ENCODE data around the gene SORD.
"Not testable (repeated sequence)": the region's sequence is repeated elsewhere in the genome, so short reads cannot be mapped to it uniquely, and the experiment has no call there.

Gene SORD

DNA sequence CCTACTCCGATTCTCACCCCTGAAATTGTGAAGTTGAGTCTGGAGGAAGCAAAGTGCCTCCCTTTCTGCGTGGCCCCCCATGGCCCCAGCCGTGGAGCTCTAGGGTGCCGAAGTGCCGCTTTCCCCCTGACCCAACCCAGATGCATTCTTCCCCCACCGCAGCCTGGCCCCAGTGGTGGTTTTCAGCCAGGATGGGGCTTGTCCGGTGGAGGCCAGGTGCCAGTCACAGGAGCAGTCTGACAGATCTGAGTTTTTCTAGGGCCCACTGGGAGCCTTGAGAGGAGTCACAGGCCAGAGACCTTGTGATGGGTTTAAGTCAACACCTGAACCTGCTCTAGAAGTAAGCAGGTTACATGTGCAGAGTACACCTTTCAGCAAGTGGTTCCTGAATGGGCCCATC is 39.3 kb downstream of the SORD start:
- not testable (repeated sequence) for DNase-seq (ENCODE audit: low read depth)

GRCh38 chr15:45064386-45064785 is 41.4 kb downstream of the SORD start:
- DNase-seq (ENCODE audit: low read depth): no peak

- DNase-seq (ENCODE audit: low read depth): not testable (repeated sequence)
Measured at GRCh38 chr15:45069942-45070360, 47.0 kb downstream of the SORD start.

- DNase-seq (ENCODE audit: low read depth): not testable (repeated sequence)
Measured at GRCh38 chr15:45073602-45074001, 50.6 kb downstream of the SORD start.

DNA sequence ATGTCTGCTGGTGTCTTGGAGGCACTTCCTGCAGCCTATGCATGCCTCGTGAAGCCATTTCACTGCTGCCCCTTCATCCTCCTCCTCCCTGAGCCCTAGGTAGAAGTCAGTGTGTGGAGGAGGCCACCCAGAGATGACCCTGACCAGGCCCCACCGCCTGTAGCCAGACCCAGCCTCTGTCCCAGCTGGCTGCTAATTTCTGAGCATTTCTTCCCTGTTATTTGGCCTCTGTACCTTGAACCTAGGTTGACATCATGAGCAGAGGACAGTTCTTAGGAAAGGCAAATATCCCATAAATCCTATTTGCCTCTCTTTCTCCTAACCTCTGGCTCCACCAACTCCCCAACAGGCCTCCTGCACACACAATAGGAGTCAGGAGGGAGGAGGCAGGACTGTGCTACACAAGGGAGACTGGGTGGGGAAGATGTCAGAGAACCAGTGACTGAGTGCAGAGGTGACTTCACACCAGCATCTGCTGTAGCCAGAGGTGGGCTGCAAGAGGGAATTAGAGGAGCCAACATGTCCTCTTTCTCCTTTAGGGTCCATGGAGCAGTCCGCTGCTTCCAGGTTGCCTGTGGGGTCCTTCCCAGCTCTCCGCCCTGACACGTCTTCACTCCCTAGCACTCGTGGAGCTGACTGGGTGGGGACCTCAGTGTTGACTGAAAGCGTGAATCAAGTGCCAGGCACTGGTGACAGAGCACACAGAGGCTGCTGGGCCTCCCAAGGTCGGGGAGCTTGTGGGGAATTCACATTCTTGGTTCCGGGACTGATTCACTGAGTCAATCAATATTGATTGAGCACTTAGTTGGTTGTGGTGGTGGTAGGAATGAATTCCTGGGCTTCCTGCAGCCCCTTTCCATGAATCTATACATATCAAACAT is 52.7 kb downstream of the SORD start:
- not testable (repeated sequence) for DNase-seq (ENCODE audit: low read depth)

GRCh38 chr15:45077391-45077790 is 54.4 kb downstream of the SORD start:
- not testable (repeated sequence) for DNase-seq (ENCODE audit: low read depth)

- DNase-seq (ENCODE audit: low read depth): not testable (repeated sequence)
Measured at GRCh38 chr15:45079201-45079600, 56.2 kb downstream of the SORD start.

DNA sequence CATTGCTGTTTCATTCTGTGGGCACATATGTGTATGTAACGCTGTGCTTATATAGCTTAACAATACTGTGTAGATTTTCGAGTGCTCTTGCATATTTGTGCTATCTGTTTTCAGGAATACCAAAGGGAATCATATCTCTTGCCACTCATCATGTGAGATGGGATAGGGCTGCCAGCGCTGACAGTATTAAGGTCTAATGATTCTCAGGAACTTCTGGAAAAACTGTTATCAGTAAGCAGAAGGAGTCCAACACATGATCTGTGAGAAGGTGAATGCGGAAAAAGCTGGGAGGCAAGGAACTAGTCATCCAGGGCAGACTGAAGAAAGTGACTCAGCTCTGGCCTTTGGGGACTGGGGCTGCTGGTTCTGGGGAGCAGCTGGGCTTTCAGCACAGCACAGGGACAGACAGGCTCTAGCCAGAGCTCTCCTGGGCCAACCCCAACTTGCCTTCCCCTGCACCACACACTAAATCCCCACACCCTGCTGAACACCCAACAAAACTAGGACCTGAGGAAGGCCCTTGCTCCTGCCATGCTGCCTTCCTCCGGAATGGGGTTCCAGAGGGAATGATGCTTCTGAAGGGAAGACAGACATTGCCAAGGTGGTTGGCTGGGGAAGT is 56.7 kb downstream of the SORD start:
- not testable (repeated sequence) for DNase-seq (ENCODE audit: low read depth)

- DNase-seq (ENCODE audit: low read depth): not testable (repeated sequence)
Measured at GRCh38 chr15:45080593-45080992, 57.6 kb downstream of the SORD start.

GRCh38 chr15:45082412-45082811 is 59.4 kb downstream of the SORD start:
- DNase-seq (ENCODE audit: low read depth): not testable (repeated sequence)

DNA sequence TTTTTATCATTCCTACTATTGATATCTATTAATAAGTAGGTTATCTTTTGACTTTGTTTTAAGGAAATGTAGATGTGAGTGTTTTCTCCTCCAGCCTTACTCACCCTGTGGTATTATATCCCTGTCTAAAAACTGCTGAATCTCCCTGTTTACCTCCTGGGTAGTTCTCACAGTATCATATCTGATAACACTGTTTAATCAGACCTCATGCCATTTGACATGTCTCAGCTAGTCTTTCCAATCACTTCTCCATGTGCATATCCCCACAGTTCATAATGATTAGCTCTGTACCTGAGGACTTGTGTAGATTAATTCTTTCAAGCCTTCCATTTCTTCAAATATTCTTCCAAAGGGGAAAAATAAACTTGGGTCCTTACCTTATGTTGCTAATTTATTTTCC is 60.2 kb downstream of the SORD start:
- DNase-seq (ENCODE audit: low read depth): no peak

GRCh38 chr15:45084163-45084562 is 61.2 kb downstream of the SORD start:
- no peak for DNase-seq (ENCODE audit: low read depth)

DNA sequence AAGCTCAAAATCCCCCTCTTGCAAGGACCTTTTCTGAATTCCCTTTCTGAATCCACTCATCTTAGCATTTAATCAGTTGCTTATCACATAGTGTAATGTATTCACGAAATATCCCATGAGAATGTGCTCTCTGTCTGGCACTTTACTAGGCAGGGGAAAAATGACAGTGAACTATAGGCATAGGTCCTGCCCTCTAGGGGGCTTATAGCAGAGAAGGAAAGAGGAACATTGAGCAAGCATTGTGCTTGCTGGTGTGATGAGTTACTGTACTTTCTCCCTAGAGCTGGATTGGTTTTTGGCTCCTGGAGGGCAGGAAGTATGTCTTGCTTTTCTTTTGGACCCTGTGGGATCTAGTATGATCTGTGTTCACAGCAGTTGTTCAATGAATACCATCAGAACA is 64.5 kb downstream of the SORD start:
- no peak for DNase-seq (ENCODE audit: low read depth)

DNA sequence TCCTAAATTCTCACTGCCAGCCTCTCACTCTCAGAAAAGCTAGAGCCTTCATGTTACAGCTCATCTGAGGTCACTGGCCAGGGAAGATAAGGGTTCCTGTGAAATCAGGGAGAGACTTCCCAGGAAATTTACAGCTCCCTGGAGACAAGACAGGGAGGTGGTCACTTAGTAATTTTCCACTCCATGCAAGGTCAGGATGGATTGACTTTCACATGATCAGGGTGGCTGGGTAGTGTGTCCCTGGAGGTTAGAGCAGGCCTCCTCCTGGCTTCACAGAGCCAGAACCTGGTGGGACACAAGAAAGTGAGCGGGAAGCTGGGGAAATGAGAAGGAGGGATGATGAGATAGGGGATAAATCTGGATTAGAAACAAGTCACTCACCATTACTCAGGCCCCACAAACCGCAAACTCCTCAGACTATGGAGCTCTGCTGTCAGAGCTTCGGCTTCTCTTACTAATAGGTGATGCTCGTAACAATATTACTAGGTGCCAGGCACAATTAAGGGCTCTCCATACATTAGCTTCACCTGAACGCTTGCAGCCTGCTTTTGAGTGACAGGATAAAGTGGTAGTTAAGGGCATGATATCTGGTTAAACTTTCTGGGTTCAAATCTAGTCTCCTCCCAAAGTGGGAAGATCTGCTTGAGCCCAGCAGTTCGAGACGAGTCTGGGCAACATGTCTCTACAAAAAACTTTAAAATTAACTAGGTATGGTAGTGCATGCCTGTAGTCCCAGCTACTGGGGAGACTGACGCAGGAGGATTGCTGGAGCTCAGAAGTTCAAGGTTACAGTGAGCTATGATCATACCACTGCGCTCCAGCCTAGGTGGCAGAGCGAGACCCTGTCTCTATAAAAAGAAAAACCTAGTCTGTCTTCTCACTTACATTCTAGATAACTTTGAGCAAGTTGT is 66.1 kb downstream of the SORD start:
- no peak for DNase-seq (ENCODE audit: low read depth)

GRCh38 chr15:45089712-45090373 is 66.8 kb downstream of the SORD start:
- DNase-seq (ENCODE audit: low read depth): no peak

DNA sequence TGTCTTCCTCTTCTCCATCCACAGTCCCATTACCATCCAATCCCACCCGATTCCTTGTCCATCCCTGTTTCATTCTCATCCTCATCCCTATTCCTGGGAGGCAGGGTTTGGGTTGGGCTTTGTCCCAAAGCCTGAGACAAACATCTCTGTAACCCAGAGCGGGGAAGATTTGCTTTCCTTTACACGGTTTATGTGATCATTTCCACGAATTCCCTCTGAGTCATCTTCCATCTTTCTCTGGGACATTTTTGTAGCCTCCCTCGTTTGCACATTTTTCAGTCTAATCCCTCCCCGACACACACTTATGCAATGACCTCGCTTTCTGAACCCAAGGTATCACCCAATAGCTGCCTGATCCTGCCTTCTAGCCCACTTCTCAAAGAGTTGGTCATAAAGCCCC is 68.2 kb downstream of the SORD start:
- no peak for DNase-seq (ENCODE audit: low read depth)

GRCh38 chr15:45091576-45091975 is 68.6 kb downstream of the SORD start:
- DNase-seq (ENCODE audit: low read depth): no peak

GRCh38 chr15:45093013-45093412 is 70.0 kb downstream of the SORD start:
- no peak for DNase-seq (ENCODE audit: low read depth)

DNA sequence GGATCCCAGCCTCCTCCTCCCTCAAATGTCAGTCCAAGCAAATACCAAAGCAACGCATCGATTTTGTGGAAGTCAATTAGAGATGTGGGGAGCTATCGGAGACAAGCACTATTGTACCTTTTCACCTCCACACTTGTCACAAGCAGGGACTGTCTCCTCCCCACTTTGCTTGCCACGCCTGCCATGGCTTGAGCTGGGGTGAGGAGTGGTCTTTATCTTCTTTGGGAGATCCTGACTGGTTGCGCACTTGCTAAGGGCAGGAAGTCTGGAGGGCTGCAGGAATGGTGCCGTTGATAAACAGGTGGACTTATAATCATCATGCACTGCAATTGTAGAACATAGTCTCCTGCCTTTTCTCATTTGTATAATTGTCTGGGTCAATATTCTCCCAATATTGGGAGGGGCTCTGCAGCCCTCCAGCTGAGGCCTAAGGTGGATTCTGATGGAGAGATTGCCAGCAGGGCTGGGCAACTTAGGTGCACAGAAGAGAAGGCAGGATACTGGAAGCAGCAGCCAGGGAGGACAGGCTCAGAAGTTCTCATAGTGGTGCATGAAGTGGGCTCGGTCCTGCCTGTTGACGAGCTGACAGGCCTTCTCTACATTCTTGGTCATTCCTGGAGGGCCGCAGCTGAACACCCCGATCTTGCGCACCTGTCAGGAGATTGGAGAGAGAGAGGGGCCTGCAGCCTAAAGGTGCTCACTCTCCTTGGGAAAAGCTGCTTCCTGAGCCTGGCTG is 70.8 kb downstream of the SORD start:
- no peak for DNase-seq (ENCODE audit: low read depth)

GRCh38 chr15:45094358-45094730 is 71.3 kb downstream of the SORD start:
- DNase-seq (ENCODE audit: low read depth): no peak

- no peak for DNase-seq (ENCODE audit: low read depth)
Measured at GRCh38 chr15:45095661-45096060, 72.7 kb downstream of the SORD start.

All from fibroblast of the conjunctiva (primary cell).